Measurements from ENCODE around the gene CRPPA.
"Not testable (repeated sequence)": the region's sequence is repeated elsewhere in the genome, so short reads cannot be mapped to it uniquely, and the experiment has no call there.

Gene CRPPA

GRCh38 chr7:16398146-16399017, 23.0 kb downstream of the CRPPA start:
- DNase-seq (ENCODE audit: insufficient read length, low spot score) (no peak), FAIRE-seq (no peak)

GRCh38 chr7:16397501-16398145, 23.7 kb downstream of the CRPPA start:
- FAIRE-seq (no peak), DNase-seq (ENCODE audit: insufficient read length, low spot score) (no peak)

- FAIRE-seq = peak; percentile 99
- DNase-seq (ENCODE audit: insufficient read length, low spot score) = no peak
Observed at GRCh38 chr7:16396766-16397500, 24.4 kb downstream of the CRPPA start.

- no peak for DNase-seq (ENCODE audit: insufficient read length, low spot score)
- FAIRE-seq = no peak
Observed at GRCh38 chr7:16395121-16395520, 26.2 kb downstream of the CRPPA start.

GRCh38 chr7:16393862-16394422, 27.4 kb downstream of the CRPPA start:
- DNase-seq (ENCODE audit: insufficient read length, low spot score) (no peak), FAIRE-seq (no peak)

- DNase-seq (ENCODE audit: insufficient read length, low spot score) (no peak), FAIRE-seq (no peak)
Observed at GRCh38 chr7:16392990-16393523, 28.3 kb downstream of the CRPPA start.

- not testable (repeated sequence) for FAIRE-seq; DNase-seq (ENCODE audit: insufficient read length, low spot score)
Observed at GRCh38 chr7:16383786-16384185, 37.6 kb downstream of the CRPPA start.

GRCh38 chr7:16383103-16383502, 38.2 kb downstream of the CRPPA start:
- FAIRE-seq; DNase-seq (ENCODE audit: insufficient read length, low spot score): not testable (repeated sequence)
